ENCODE data around the gene DEPP1.

Gene DEPP1

DNA sequence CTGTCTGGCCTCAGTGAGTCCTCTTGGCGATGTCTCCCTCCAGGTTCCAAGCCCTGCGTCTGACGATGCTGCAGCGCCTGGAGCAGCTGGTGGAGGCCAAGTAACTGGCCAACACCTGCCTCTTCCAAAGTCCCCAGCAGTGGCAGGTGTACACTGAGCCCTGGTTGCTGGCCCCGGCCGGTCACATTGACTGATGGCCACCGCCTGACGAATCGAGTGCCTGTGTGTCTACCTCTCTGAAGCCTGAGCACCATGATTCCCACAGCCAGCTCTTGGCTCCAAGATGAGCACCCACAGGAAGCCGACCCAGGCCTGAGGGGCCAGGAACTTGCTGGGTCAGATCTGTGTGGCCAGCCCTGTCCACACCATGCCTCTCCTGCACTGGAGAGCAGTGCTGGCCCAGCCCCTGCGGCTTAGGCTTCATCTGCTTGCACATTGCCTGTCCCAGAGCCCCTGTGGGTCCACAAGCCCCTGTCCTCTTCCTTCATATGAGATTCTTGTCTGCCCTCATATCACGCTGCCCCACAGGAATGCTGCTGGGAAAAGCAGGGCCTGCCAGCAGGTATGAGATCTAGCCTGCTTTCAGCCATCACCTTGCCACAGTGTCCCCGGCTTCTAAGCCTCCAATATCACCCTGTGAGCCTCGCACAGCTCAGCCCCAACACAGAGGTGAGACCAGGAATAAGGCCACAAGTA lies 14.8 kb upstream of the DEPP1 start:
- no peak for DNase-seq

GRCh38 chr10:44992732-44993225 lies 14.2 kb upstream of the DEPP1 start:
- DNase-seq = no peak

GRCh38 chr10:44992070-44992731 lies 13.6 kb upstream of the DEPP1 start:
- no peak for DNase-seq

DNA sequence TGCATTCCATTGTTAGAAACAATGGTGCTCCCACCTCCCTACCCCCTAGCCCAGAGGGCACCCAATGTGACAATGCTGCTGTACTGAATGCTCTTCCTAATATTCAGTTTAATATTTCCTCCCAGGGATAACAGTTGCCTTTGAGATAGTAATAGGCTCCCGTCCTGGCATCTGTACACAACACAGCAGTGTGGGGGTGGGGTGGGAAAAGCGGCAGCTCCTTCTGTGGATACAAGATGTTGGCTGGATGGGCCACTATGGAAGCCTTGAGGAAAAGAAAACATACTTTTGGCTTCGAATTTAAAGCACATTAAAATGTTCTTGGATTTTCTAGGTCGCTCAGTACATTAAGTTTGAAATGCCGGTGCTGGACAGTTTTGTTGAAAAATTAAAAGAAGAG lies 13.0 kb upstream of the DEPP1 start:
- DNase-seq = no peak

GRCh38 chr10:44990965-44991364 lies 12.4 kb upstream of the DEPP1 start:
- DNase-seq = no peak

DNA sequence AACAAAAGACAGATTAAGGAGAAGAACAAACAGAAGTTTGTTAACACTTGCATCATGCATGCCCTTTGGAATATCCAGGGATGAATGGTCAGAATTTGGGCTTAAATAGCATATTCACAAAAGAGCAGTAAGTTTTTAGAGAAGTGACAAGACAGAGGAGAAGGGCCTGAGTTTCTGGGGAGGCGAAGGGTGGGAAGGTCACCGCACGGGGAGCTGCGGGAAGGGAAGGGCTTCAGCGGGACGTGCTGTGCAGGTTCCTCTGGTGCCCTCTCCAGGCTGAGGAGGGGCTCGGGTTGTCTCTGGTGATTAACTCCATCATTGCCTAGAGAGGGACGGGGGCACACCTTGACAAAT lies 11.7 kb upstream of the DEPP1 start:
- DNase-seq = no peak

DNA sequence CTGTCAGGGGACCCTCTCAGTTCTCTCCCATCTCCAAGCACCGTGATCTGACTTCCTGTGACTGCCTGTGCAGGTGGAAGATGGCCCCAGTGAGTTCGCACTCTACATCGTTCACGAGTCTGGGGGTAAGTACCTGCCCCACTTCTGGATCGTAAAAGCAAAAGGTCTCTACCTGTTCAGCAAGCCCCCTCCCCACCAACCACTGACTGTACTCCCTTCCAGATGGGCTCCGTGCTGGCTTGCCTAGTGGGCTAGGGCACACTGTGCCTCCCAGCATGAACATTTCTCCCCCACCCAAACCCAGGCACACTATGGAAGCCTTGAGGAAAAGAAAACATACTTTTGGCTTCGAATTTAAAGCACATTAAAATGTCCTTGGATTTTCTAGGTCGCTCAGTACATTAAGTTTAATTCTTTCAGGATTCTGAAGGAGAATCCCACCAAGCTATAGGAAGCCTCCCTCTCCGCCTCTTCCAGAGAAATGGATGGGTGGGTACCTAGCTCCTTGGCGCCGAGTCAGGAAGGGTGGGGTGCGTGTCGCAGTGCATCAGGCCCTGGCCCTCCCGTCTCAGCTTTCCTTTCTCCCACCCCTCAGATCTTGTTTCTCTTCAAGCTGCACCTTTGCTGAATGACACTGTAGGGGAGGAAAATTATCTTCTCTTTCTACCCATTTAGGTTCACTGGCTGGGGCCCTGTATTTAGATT lies 11.1 kb upstream of the DEPP1 start:
- no peak for DNase-seq

- no peak for DNase-seq
Measured at GRCh38 chr10:44988957-44989585, 10.5 kb upstream of the DEPP1 start.

- no peak for DNase-seq
Measured at GRCh38 chr10:44986670-44987069, 8.1 kb upstream of the DEPP1 start.

- no peak for DNase-seq
Measured at GRCh38 chr10:44986179-44986578, 7.6 kb upstream of the DEPP1 start.

DNA sequence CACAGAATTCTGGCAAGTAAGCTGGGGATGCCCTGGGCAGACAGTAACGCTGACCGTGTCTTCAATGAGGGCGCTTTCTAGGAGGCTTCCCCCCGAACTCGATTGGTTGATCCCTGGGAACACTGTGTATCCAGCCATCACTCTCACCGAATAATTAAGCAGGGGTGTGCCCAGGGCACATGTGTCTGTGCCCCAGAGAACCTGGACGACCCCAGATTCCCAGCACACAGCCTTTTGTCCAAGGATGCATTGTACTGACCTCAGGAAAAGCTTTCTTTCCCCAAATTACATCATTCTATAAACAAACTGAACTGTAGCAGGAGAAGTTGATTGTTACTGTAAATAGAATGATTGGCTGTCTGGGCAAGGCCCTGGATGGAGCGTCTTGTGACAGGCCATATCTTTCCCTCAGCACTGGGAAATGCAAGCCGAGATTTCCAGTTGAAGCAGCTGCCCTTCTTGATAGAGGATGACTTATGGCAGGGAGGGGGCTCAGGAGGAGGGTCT lies 6.6 kb upstream of the DEPP1 start:
- no peak for DNase-seq

- no peak for DNase-seq
Measured at GRCh38 chr10:44984671-44985101, 6.1 kb upstream of the DEPP1 start.

GRCh38 chr10:44983895-44984278 lies 5.3 kb upstream of the DEPP1 start:
- no peak for DNase-seq

GRCh38 chr10:44983066-44983894 lies 4.7 kb upstream of the DEPP1 start:
- no peak for DNase-seq

DNA sequence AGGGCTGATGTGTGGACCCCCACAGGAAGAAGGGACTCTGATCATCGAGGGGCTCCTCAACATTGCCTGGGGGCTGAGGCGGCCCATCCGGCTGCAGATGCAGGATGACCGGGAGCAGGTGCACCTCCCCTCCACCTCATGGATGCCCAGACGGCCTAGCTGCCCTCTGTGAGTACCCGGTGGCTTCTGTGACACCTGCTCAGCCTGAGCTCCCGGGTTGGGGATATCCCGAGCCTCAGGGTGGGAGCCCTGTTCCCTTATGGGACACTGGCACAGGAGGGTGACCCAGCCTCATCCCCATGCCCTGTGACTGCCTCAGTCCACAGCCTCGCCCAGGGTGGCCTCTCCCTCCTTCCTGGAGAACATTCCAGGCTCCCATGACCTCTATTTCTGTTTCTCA lies 3.9 kb upstream of the DEPP1 start:
- DNase-seq = no peak

- DNase-seq = no peak
Measured at GRCh38 chr10:44982114-44982460, 3.5 kb upstream of the DEPP1 start.

GRCh38 chr10:44981172-44982113 lies 2.8 kb upstream of the DEPP1 start:
- no peak for DNase-seq

GRCh38 chr10:44980309-44981171 lies 1.9 kb upstream of the DEPP1 start:
- no peak for DNase-seq

DNA sequence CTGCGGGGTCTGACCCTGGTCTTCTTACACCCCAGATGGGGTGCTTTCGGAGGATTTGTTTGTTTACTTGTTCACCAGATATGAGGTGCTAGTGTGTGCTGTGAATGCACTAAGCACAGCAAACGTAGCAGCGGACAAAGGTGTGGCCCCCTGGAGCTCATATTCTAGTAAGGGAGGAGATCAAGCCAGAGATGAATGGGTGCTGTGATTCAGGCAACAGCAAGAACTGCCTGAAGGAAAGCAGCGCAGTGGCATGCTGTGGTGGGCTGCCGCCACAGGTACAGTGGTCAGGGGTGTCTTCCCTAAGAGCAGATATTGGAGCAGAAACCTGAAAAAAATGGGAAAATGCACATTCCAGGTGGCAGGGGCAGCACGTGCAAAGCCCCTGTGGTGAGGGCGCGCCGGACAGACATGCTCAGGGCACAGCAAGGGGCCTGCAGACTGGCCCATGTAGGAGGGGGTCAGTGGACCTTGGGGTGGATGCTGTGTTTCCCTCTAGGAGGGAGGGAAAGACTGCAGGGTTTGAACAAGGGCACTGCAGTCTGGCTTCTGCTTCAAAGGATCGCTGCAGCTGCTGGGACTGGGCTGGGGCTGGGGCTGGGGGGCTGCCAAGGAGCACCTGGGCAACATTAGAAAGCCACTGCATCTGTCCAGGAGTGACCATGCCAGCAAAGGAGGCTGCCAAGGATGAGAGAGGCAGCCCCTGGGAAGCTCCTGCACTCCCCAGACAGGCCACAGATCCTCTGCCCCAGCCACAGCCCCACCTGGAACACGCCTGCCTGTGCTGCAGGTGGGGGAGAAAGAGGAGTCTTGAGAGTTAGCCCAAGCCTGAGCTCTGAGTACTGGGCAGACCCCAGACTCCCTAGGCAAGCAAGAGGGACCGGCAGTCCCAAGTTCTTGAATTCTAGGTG lies 927 bp upstream of the DEPP1 start:
- DNase-seq = no peak

Measured in activated naive CD4-positive, alpha-beta T cell treated with anti-CD3 and anti-CD28 coated beads, Interleukin-2, amount 50 U/mL, for 16 hours (primary cell).